ENCODE measurements around the gene S100A9.

DNA sequence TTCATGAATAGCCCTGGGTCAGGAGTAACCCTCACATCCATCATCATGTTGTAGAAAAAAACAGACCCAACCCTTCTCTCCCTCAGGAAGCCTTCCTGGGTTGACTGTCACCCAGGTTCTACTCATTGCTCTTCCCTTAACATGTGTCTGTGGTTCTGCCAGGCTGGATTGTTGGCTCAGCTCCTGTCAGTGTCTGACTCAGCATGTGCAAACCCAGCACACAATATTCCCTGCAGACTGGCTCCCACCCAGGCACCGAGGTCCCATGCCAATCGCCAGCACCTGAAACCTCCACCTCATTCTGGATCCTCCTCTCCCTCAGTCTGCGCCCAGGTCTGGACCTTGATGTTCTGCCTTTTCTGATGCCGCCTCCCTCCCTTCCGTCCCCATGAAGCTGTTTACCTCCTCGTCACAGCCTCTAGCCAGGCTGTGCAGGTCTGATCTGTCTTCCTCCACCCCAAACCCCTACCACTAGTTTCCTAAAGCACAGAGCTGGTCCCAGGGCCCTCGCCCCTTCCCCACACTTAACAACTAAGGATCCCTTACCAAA, 37.6 kb downstream of the S100A9 start:
- TF ChIP-seq EZH2 (IDR thresholded peaks at IDR 0.05; ENCODE audit: borderline replicate concordance, low read length), result no peak
- TF ChIP-seq, protein P1, sequence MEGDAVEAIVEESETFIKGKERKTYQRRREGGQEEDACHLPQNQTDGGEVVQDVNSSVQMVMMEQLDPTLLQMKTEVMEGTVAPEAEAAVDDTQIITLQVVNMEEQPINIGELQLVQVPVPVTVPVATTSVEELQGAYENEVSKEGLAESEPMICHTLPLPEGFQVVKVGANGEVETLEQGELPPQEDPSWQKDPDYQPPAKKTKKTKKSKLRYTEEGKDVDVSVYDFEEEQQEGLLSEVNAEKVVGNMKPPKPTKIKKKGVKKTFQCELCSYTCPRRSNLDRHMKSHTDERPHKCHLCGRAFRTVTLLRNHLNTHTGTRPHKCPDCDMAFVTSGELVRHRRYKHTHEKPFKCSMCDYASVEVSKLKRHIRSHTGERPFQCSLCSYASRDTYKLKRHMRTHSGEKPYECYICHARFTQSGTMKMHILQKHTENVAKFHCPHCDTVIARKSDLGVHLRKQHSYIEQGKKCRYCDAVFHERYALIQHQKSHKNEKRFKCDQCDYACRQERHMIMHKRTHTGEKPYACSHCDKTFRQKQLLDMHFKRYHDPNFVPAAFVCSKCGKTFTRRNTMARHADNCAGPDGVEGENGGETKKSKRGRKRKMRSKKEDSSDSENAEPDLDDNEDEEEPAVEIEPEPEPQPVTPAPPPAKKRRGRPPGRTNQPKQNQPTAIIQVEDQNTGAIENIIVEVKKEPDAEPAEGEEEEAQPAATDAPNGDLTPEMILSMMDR (conservative IDR thresholded peaks at IDR 0.05 in 1 of 2, IDR thresholded peaks at IDR 0.05 in 1 of 2; ENCODE audit: extremely low read depth in 1 of 2, insufficient read depth in 1 of 2, low read depth in 1 of 2, low read length in 2 of 2), result no peak
